ENCODE data around the gene ITPA. TPM values are rescaled to one million over a fixed set of nuclear protein-coding genes. Genes with fewer than 3 reads are reported as not detected.

Gene ITPA
- total RNA-seq, 1 donor from 2014 or later = 26.3 TPM

DNA sequence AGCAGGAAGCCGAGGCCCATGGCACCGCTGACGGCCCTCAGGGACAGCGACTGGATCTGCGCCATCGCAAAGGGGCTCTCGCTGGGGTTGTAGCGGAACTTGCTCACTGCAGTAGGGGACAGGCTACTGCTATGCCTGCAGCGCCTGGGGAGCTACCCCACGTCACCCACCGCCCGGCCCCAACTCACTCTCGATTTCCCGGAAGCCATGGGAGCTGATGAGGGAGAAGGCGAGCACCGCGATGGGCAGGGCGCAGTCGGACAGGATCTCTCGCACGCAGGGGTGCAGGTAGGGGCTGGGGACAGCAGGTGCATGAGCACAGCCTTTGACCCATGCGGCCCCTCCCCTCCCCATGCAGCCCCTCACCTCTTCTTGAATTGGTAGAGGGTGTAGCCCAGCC, 19.9 kb downstream of the ITPA start:
- no peak for DNase-seq

GRCh38 chr20:3229798-3230197, 20.5 kb downstream of the ITPA start:
- no peak for DNase-seq

DNA sequence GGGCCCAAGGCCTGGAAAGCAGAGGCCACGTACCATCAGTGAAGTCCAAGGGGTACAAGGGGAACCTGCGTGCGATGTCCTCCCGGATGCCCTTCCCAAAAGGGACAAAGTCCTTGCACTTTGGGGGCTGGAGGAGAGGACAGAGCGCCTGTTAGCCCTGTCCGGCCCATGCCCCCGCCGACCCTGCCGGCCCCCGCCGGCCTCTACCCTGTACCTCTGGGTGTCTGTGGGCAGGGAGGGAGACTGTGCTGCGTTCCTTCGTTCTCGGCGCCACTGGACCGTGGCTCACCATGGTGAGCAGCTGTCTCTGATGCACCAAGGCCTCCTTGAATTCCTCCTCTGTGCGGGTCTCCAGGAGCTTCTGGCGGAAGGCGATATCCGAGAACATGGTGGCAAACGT, 21.8 kb downstream of the ITPA start:
- DNase-seq = no peak

DNA sequence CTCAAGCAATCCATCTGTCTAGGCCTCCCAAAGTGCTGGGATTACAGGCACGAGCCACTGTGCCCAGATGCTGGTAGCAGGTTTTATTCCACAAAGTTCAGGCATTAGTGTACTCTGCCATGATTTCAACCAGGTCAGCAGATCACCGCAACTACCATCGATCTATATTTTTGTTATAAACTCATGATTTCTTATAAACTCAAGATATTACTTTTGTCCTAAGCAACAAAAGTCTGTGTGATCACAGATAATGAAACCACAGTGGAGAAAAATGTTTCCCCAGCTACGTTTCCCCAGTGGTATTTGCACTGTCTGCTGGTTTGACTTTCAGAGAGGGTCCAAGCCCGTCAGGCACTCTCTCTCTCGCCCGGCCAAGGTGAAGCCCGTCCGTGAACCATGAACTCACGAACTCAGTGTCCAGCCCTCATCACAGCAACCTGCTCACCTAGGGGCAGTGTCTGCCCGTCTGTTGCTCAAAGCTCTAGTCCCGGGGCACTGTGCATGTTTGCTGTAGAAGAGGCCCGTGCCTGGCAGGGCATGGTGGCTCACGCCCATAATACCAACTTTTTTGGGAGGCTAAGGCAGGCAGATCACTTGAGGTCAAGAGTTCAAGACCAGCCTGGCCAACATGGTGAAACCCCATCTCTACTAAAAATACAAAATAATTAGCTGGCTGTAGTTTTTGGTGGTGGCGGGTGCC, 22.7 kb downstream of the ITPA start:
- DNase-seq = no peak

GRCh38 chr20:3233131-3233990, 24.1 kb downstream of the ITPA start:
- no peak for DNase-seq

GRCh38 chr20:3233991-3234498, 24.7 kb downstream of the ITPA start:
- DNase-seq = no peak

DNA sequence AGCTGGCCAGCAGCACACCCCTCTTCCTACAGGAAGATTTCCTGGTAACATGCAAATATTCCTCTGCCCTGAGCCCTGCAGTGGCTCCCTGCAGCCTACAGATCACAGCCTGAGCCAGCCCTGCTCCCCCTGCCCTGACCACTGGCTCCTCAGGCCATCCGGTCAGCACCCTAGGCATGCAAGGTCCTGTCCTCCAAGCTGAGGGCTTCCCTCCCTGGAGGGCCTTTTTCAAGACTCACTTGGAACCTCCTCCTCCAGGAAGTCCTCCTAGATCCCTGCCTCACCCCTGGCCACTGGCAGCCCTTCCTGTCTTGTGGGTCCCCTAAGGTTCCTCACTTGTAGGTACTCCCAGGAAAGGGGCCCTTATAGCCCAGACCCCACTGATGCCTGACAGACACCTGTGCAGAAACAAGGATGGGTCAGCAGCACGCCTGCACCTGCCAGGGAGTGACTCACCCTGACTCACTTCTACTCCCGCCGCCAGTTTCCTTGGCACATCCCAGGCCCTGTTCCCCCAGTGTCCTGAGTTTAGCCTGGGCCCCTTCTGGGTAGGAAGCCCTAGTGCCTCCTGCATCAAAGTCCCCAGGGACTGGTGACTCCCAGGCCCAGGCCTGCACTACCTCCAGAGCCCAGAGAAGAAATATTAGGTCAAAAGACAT, 26.5 kb downstream of the ITPA start:
- no peak for DNase-seq

DNA sequence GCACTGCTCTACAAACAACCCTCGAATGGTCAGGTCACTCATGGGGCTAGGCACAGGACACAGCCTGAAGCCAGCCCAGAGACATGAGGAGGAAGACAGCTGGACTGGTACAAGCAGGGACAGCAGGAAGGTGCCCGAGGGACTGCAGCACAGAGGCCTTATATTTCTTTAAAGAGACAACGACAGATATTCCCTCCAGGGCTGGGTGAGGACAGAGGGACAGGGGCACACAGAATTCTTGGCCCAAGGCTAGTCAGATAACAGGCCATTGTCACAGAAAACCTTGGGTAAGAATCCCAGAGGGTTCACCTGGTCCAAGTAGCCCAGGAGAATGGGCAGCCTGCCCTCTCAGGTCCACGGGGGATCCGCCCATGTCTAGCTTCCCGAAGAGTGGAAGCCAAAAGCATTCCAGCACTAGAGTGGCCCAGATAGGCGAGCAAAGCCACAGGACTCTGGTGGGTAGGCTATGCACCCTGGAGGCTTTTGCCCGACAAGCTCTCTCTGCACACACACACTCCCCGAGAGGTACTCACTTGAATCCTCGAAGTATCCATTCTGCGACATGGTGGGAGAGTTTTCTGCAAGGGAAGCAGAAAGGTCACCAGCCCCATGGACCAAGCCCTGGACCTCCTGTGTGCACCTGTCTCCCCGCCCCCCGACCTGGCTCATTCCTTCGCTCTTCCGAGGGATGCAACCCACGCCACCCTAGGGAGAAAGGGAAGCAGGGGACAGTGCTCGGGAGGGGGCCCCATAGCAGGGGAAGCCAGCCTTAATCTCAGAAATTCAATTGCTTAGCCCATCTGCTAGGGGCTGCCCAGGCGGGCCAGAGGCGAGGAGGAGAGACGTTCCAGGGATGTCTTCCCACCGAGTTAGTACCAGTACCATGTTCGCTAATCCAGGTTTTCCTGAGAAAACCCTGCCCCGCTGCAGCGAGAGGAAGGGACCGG, 28.0 kb downstream of the ITPA start:
- DNase-seq = no peak

- no peak for DNase-seq
Measured at GRCh38 chr20:3237958-3238615, 28.8 kb downstream of the ITPA start.

DNA sequence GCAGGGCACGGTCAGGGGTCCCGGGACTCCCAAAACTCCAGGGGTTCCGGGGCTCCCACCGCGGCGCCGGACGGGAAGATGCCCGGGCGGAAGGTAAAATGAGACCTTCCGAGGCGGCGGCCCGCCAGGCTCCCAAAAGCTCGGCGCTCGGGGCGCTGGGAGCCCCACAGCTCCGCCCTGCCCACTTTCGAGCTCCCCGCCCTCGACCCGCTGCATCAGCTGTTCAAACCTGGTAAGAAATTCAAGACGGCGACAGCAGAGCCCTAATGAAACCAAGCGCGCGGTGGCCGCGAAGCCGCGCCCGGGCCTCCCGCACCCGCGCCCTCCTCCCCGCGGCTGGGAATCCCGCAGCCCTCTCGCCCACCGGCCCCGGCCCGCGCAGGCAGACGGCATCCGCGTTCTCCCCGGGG, 29.3 kb downstream of the ITPA start:
- DNase-seq = peak; percentile 63

GRCh38 chr20:3239026-3239866, 29.9 kb downstream of the ITPA start, which contains the start of gene SLC4A11:
TSS of gene SLC4A11 (minus strand) at chr20:3239190. CDS start at chr20:3239137, 53 bp downstream.
- DNase-seq = peak; percentile 49

DNA sequence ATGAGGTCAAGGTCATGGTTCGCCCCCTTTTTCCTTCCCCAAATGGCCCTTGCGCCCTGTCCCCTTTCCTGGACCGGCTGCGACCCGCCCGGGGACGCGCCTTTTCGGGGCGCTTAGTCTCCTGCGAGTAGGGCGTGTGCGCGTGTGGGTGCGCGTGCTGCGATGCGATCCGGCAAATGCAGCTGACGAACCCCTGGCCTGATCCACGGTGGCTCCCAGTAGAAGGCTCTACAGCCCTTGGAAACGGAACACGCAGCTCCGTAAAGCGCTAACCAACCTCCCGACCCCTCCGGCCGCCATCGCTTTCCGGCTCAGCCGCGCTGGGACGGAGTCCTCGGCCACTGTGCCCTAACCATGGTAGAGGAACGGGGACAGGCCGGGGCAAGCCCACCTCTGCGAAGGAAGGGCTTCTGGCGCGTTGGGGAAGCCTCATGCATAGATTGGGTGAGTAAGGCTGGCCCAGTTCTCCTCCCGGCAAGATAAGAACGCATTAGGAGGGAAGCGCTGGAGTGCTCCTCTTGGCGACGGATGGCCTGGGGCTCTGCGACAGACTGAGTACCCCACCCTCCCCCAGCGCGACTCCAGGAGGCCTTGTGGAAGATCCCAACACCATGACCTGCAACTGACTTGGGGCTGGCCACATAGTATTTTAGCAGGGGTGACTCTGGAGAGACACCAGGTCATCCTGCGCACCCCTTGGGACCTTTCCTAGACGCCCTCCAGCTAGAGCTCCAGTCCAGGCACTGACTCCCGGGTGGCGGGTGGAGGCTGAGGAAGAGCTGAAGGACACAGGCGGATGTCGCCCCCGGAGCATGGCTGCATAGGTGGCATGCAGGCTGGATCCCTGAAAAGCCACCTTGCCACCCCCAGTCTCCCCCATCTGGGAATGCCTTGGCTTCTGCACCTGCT, 30.8 kb downstream of the ITPA start:
- no peak for DNase-seq

DNA sequence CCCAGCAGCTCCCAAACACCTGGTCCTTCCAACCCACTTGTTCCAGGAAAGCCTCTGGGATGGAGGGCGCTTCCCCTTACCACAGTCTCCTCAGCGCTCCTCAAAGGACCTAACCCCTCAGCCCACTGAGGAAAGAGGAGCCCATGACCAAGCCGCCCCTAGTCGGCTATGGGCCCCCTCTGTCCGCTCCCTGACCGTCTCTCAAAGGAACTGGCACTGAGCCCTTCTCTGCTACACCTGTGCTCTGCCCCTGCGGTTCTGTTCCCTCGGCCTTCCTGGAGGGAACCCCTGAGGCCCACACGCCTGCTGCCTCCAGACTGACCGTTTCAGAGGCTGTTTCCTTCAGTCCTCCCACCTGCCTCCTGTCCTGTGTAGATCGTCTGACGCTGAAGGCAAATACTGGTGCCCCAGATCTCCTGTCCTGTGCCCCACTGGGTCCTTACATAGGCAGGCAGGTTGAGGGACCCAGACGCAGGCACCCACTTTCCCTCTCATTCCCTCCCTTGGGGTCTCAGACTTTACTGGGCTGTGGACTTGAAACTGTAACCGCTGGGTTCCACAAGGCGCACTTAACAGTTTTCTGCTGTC, 31.6 kb downstream of the ITPA start:
- DNase-seq = no peak

DNA sequence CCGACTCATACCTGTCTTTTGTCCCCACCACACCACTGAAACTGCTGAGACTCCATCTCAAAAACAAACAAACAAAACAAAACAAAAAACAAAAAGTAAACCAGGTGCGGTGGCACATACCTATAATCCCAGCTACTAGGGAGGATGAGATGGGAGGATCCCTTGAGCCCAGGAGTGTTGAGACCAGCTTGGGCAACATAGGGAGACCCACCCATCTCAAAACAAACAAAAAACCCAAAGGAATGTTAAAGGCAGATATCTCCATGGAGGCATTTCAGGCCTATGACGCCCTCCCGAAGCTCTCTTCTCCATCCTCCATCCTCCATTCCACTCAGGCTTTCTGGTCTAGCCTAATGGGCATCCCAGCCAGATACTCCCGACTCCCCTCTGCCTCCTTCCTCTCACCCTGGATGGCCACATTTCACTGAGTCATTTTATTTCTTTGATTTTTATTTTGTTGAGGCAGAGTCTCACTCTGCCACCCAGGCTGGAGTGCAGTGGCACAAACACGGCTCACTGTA, 32.9 kb downstream of the ITPA start:
- no peak for DNase-seq

DNA sequence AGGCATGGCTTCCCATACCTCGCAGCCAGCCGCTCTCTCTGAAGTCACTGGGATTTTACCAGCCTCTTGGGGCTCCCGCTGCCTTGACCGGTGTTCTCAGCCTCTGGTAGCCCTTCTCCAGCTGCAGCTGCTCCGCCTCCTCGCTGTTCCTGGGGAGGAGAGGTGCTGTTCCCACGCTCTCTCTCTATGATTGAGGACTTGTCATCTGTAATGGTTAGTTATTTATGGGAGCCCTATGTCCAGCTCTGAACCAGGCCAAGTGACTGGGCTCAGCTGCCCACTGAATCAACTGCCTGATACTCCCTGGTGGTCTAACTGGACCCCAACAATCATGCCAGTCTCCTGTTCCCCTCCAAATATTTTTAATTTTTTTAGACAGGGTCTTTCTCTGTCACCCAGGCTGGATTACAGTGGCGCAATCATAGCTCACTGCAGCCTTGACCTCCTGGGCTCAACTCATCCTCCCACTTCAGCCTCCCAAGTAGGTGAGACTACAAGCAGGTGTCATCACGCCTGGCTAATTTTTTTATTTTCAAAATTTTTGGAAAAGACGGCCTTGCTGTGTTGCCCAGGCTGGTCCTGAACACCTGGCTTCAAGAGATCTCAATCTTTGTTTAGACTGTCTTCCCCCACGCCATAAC, 34.5 kb downstream of the ITPA start:
- no peak for DNase-seq

DNA sequence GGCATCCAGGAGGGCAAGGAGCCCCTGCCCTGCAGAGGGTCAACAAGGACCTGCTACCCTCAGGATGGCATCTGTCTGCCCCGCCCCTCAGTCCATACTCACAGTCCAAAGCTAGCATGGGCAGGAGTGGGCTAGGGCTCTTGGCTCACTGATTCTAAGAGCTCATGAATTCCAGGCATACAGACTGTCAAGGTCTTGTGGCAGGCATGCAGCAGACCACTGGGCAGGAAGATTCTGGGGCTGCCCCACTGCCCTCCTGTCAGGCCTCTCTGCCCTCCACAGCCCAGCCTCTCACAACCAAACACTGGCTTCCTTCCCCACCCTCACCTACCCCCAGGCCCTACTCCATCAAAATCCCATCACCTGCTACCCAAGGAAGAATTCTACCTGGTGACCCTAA, 35.3 kb downstream of the ITPA start:
- DNase-seq = no peak

GRCh38 chr20:3245156-3245555, 35.9 kb downstream of the ITPA start:
- DNase-seq = no peak

DNA sequence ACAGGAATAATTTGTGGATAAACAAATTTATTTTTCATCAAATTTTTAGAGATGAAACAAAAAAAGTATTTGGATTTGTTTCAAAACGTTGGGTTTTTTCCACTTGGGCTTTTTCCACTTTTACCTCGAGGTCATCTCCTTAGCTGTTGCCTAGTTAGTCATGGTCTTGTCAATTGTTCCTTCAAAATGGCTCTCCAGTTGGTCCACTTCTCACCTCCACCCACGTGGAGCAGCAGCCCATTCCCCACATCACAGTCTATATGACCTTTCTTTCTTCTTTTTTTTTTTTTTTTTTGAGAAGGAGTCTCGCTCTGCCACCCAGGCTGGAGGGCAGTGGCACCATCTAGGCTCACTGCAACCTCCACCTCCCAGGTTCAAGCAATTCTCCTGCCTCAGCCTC, 36.4 kb downstream of the ITPA start:
- no peak for DNase-seq

Data from tongue (tissue), 2 donors.